ENCODE data around the gene ARHGEF1. TPM values are rescaled to one million over a fixed set of nuclear protein-coding genes. Genes with fewer than 3 reads are reported as not detected.

Gene ARHGEF1
- total RNA-seq, 2 donors from 2014 or later: 57.1 to 65.6 TPM

DNA sequence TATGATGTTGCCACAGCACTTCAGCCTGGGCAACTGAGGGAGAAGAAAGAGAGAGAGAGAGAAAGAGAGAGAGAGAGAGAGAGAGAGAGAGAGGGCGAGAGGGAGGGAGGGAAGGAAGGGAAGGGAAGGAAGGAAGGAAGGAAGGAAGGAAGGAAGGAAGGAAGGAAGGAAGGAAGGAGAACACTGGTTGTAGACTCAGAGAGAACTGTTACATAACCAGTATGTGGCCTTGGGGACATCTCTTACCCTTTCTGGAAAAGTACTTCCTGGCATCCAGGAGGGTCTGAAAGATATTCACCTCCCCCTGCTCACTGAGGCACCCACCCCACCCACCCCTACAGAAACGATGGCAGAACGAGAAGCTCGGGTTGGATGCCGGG, 2.7 kb upstream of the ARHGEF1 start:
- no peaks in the 10 kb centered on the region for H3K36me3 ChIP-seq
- no peak overlapping the region for H3K27ac ChIP-seq
- no peak for DNase-seq (ENCODE audit: low spot score)
- H3K27me3 ChIP-seq (replicated peaks; ENCODE audit: insufficient read depth): no peaks in the 10 kb centered on the region
- no peaks in the 10 kb centered on the region for H3K9me3 ChIP-seq
- H3K4me3 ChIP-seq: no peak overlapping the region
- TF ChIP-seq POLR2A (IDR thresholded peaks at IDR 0.05) (no peak), POLR2AphosphoS5 (IDR thresholded peaks at IDR 0.05) (no peak)
- TF ChIP-seq, protein P1, sequence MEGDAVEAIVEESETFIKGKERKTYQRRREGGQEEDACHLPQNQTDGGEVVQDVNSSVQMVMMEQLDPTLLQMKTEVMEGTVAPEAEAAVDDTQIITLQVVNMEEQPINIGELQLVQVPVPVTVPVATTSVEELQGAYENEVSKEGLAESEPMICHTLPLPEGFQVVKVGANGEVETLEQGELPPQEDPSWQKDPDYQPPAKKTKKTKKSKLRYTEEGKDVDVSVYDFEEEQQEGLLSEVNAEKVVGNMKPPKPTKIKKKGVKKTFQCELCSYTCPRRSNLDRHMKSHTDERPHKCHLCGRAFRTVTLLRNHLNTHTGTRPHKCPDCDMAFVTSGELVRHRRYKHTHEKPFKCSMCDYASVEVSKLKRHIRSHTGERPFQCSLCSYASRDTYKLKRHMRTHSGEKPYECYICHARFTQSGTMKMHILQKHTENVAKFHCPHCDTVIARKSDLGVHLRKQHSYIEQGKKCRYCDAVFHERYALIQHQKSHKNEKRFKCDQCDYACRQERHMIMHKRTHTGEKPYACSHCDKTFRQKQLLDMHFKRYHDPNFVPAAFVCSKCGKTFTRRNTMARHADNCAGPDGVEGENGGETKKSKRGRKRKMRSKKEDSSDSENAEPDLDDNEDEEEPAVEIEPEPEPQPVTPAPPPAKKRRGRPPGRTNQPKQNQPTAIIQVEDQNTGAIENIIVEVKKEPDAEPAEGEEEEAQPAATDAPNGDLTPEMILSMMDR (IDR thresholded peaks at IDR 0.05): no peak
- intact Hi-C loops (cut with DNase I): no loop called here
- WGBS: 68% methylated on average over 5 of the region's 5 CpGs
- peaks cover 4% of the 10 kb centered on the region for H3K4me1 ChIP-seq (replicated peaks)

GRCh38 chr19:41883463-41883820, 458 bp downstream of the ARHGEF1 start:
- Histone ChIP-seq H3K4me1 (replicated peaks) (peaks cover 4% of the 10 kb centered on the region), H3K27ac (peak overlapping the region; percentile 75 to 83), H3K36me3 (no peaks in the 10 kb centered on the region), H3K27me3 (replicated peaks; ENCODE audit: insufficient read depth) (no peaks in the 10 kb centered on the region), H3K9me3 (no peaks in the 10 kb centered on the region), H3K4me3 (peak overlapping the region; percentile 78 to 92)
- DNase-seq (ENCODE audit: low spot score): no peak
- TF ChIP-seq POLR2AphosphoS5 (IDR thresholded peaks at IDR 0.05) (no peak), POLR2A (IDR thresholded peaks at IDR 0.05) (no peak)
- TF ChIP-seq, protein P1 (IDR thresholded peaks at IDR 0.05): no peak
- intact Hi-C loops (cut with DNase I): no loop called here
- 2% methylated on average over 23 of the region's 23 CpGs for WGBS

DNA sequence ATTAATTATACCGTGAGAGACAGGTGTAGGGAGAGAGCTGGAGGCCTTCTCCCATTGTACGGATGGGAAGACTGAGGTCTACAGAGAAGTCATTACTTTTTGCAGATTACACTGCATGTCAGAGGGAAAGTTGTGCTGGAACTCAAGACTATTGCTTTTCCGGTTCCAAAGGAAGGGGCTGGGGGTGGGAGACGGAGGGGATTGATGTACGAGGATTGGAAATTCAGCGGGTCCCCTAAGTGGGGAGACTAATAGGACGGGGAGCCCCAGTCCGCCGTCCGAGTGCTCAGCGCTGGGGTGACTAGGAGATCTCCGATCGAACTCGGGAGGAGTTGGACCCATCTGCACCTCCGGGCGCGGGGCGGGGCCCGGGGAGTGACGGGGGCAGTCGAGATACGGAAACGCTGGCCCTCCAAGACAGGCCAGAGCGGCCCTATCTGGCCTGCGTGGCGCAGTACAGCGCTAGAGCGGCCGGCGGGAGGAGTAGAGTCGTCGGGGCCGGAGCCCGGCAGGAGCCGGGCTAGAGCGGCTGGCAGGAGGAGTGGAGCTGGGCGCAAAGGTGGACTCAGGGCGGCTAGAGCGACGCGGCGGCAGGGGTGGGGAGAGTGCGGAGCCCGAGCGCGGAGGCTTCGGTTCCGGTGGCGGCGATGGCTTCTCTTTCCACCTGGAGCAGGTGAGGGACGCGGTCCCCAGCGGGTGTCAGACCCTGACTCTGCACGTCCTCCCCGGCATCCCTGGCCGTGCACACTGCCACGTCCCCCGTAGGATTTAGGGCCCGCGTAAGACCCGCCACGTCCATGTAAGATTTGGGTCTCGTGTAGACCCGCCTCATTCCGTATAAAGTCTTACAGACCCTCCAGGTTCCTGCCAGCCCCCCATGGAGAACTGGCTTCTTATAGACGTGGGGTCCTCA, 1.1 kb downstream of the ARHGEF1 start:
- Histone ChIP-seq H3K27ac (peak overlapping the region; percentile 75 to 83), H3K36me3 (no peaks in the 10 kb centered on the region), H3K9me3 (no peaks in the 10 kb centered on the region), H3K4me3 (peak overlapping the region; percentile 78 to 92), H3K27me3 (replicated peaks; ENCODE audit: insufficient read depth) (no peaks in the 10 kb centered on the region), H3K4me1 (replicated peaks) (peaks cover 4% of the 10 kb centered on the region)
- WGBS: under 1% methylated on average over 57 of the region's 66 CpGs
- TF ChIP-seq POLR2A (IDR thresholded peaks at IDR 0.05): peak; percentile 60
- TF ChIP-seq, protein P1 (IDR thresholded peaks at IDR 0.05): peak in 3 of 4 experiments; percentile 7 to 55 (median 44)
- peak; percentile 97 for TF ChIP-seq POLR2AphosphoS5 (IDR thresholded peaks at IDR 0.05)
- DNase-seq (ENCODE audit: low spot score): peak; percentile 95
- intact Hi-C loops (cut with DNase I): loop anchor here (1.0 kb wide), 1 partner anchor 25 kb away; no protein-coding TSS in a partner anchor

- no peaks in the 10 kb centered on the region for H3K36me3 ChIP-seq
- H3K4me3 ChIP-seq: no peak overlapping the region
- no peak overlapping the region for H3K27ac ChIP-seq
- DNase-seq (ENCODE audit: low spot score): no peak
- intact Hi-C loops (cut with DNase I): no loop called here
- no peaks in the 10 kb centered on the region for H3K9me3 ChIP-seq
- no peak for TF ChIP-seq POLR2AphosphoS5 (IDR thresholded peaks at IDR 0.05)
- TF ChIP-seq POLR2A (IDR thresholded peaks at IDR 0.05): no peak
- TF ChIP-seq, protein P1 (IDR thresholded peaks at IDR 0.05): no peak
- WGBS: 58% methylated on average over 13 of the region's 13 CpGs
- H3K4me1 ChIP-seq (replicated peaks): peaks cover 4% of the 10 kb centered on the region
- no peaks in the 10 kb centered on the region for H3K27me3 ChIP-seq (replicated peaks; ENCODE audit: insufficient read depth)
Measured at GRCh38 chr19:41886761-41887710, 4.1 kb downstream of the ARHGEF1 start.

All from prostate gland (tissue), 2 donors.